ENCODE data around the gene GPAT3.
"Not testable (repeated sequence)": the region's sequence is repeated elsewhere in the genome, so short reads cannot be mapped to it uniquely, and the experiment has no call there.

DNA sequence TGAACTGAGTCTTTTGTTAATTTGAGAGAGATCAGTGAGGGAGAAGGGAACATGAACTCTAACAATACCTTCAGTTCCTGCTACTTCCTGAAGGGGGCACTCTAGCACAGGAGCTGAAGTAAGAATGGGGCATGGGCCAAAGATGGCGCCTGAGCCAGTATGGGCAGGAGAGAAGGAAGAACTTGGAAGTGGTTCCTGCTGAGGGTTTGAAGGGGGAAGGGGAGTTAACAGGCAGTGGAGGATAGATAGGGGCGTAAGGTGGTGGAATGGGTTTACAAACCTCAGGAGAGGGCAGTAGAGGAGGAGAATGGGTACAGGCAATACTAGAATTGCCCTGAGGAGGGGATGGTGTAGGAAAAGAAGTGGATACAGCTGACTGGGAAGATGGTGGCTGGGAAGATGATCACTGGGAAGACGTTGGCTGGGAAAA lies 26.7 kb upstream of the GPAT3 start:
- TF ChIP-seq POLR2A (IDR thresholded peaks at IDR 0.05), result not testable (repeated sequence)
- TF ChIP-seq, protein P1, sequence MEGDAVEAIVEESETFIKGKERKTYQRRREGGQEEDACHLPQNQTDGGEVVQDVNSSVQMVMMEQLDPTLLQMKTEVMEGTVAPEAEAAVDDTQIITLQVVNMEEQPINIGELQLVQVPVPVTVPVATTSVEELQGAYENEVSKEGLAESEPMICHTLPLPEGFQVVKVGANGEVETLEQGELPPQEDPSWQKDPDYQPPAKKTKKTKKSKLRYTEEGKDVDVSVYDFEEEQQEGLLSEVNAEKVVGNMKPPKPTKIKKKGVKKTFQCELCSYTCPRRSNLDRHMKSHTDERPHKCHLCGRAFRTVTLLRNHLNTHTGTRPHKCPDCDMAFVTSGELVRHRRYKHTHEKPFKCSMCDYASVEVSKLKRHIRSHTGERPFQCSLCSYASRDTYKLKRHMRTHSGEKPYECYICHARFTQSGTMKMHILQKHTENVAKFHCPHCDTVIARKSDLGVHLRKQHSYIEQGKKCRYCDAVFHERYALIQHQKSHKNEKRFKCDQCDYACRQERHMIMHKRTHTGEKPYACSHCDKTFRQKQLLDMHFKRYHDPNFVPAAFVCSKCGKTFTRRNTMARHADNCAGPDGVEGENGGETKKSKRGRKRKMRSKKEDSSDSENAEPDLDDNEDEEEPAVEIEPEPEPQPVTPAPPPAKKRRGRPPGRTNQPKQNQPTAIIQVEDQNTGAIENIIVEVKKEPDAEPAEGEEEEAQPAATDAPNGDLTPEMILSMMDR (IDR thresholded peaks at IDR 0.05), result peak; percentile 51 to 63 (median 58)

Measured in testis (tissue), 2 donors.